Liver (tissue), 9 donors: ENCODE measurements around the gene EFNA3. TPM values are rescaled to one million over a fixed set of nuclear protein-coding genes. Genes with fewer than 3 reads are reported as not detected.

Experiments used
- DNase-seq: peaks from one replicate; pipeline ENCODE4 v3.0.0-alpha.2; 2017; ENCODE audit warnings: low spot score
- H3K27ac ChIP-seq, 2 donors: one replicate each; pipeline ENCODE4 v1.7.0; 2013; ENCODE audit warnings: inconsistent platforms in 2 of 2, low read length in 2 of 2, control low read depth in 1 of 2, low read depth in 1 of 2, mild to moderate bottlenecking in 1 of 2
- H3K27me3 ChIP-seq, 4 donors: one replicate each; pipeline versions ENCODE4 v1.6.1 to v1.7.0; 2013; ENCODE audit warnings: low read length in 3 of 4, inconsistent platforms in 1 of 4, mild to moderate bottlenecking in 1 of 4, moderate library complexity in 1 of 4; ENCODE audit not compliant: control insufficient read depth in 4 of 4, insufficient read depth in 4 of 4
- H3K36me3 ChIP-seq, 4 donors: one replicate each; pipeline versions ENCODE4 v1.6.1 to v1.7.0; 2013; ENCODE audit warnings: low read length in 3 of 4, mild to moderate bottlenecking in 3 of 4, low read depth in 1 of 4, moderate library complexity in 1 of 4; ENCODE audit not compliant: control insufficient read depth in 4 of 4, insufficient read depth in 3 of 4
- H3K4me1 ChIP-seq, 4 donors: one replicate each; pipeline versions ENCODE4 v1.6.1 to v1.7.0; 2013; ENCODE audit warnings: low read length in 3 of 4, mild to moderate bottlenecking in 3 of 4, moderate library complexity in 1 of 4; ENCODE audit not compliant: control insufficient read depth in 4 of 4, insufficient read depth in 4 of 4
- H3K4me3 ChIP-seq, 3 donors: one replicate each; pipeline versions ENCODE4 v1.6.1 to v1.7.0; 2013; ENCODE audit warnings: low read length in 3 of 3, control low read depth in 1 of 3, low read depth in 1 of 3, mild to moderate bottlenecking in 1 of 3
- H3K9ac ChIP-seq, 2 donors: one replicate each; pipeline ENCODE4 v1.7.0; 2013; ENCODE audit warnings: low read length in 2 of 2, mild to moderate bottlenecking in 2 of 2, moderate library complexity in 2 of 2, control low read depth in 1 of 2, low read depth in 1 of 2
- H3K9me3 ChIP-seq, 4 donors: one replicate each; pipeline versions ENCODE4 v1.6.1 to v1.7.0; 2013; ENCODE audit warnings: low read length in 3 of 4; ENCODE audit not compliant: control insufficient read depth in 4 of 4
- ATF3 ChIP-seq: IDR thresholded peaks from 2 replicates; pipeline ENCODE4 v1.6.1; 2016; ENCODE audit warnings: antibody characterized with exemption
- CTCF ChIP-seq: fragments of 150-350 bp; IDR thresholded peaks from 2 replicates; pipeline ENCODE4 v1.5.1; 2017; ENCODE audit warnings: improper control_type of control experiment, low read depth, low read length; ENCODE audit not compliant: missing input control
- FOXA1 ChIP-seq: IDR thresholded peaks from 2 replicates; pipeline ENCODE4 v1.6.1; 2016; ENCODE audit warnings: antibody characterized with exemption
- FOXA2 ChIP-seq: IDR thresholded peaks from 2 replicates; pipeline ENCODE4 v1.6.1; 2016; ENCODE audit warnings: antibody characterized with exemption
- HNF4A ChIP-seq, 2 donors: conservative IDR thresholded peaks; 2 replicates each; pipeline ENCODE4 v1.6.1; 2016; ENCODE audit warnings: antibody characterized with exemption in 2 of 2, mild to moderate bottlenecking in 2 of 2
- HNF4G ChIP-seq: IDR thresholded peaks from 2 replicates; pipeline ENCODE4 v1.6.1; 2016; ENCODE audit warnings: antibody characterized with exemption
- JUND ChIP-seq, 2 donors: IDR thresholded peaks; 2 replicates each; pipeline ENCODE4 v1.6.1; 2016; ENCODE audit warnings: antibody characterized with exemption in 2 of 2
- NR2F2 ChIP-seq: IDR thresholded peaks from 2 replicates; pipeline ENCODE4 v1.6.1; 2016; ENCODE audit warnings: antibody characterized with exemption
- REST ChIP-seq: IDR thresholded peaks from 2 replicates; pipeline ENCODE4 v1.6.1; 2016; ENCODE audit warnings: antibody characterized with exemption, mild to moderate bottlenecking
- RXRA ChIP-seq, 2 donors: IDR thresholded peaks; 2 replicates each; pipeline ENCODE4 v1.6.1; 2017 to 2018; ENCODE audit warnings: antibody characterized with exemption in 2 of 2, mild to moderate bottlenecking in 1 of 2
- ZBTB33 ChIP-seq: IDR thresholded peaks from 2 replicates; pipeline ENCODE4 v1.6.1; 2016; ENCODE audit warnings: antibody characterized with exemption
- WGBS: extraction: QIAGEN DNeasy Blood & Tissue Kit; methylation state at CpG from one replicate; pipeline ENCODE4 v1.1.7; 2013; 5-methylcytosine and 5-hydroxymethylcytosine counted together
- polyA plus RNA-seq, 2 donors: library from polyadenylated mRNA; stranded (reverse) in 1 of 2; unstranded in 1 of 2; fragments of 200-250 nt in 1 of 2; fragments of >200 nt in 1 of 2; fragmentation: Nextera tagmentation in 1 of 2; extraction: Ambion mirVana in 1 of 2; gene quantifications; one replicate each; pipeline versions ENCODE4 v1.2.1 to v1.2.3, GENCODE V29; 2013 to 2015
- total RNA-seq, 2 donors: library from RNA; depleted of rRNA; stranded (reverse); fragments of >200 nt; gene quantifications; one replicate each; pipeline ENCODE4 v1.2.3, GENCODE V29; 2014
- donor health status: healthy.
- donor health status: healthy.
- donor health status: healthy.
- donor health status: healthy.
- donor health status: healthy.

The EFNA3 gene
- total and polyA plus RNA-seq, 4 donors = 0.47 to 3.7 (median 1.1) TPM

GRCh38 chr1:155120253-155120652 is 41.6 kb downstream of the EFNA3 start:
- WGBS = 87% methylated on average over 6 of the region's 6 CpGs
- H3K9ac ChIP-seq = no peak overlapping the region
- no peaks in the 10 kb centered on the region for H3K27me3 ChIP-seq
- peaks cover 2 to 16% (median 6%) of the 10 kb centered on the region in 4 donors for H3K4me1 ChIP-seq
- H3K36me3 ChIP-seq = no peaks in the 10 kb centered on the region
- TF ChIP-seq ZBTB33 = no peak
- no peak for TF ChIP-seq REST
- TF ChIP-seq JUND (IDR thresholded peaks at IDR 0.05) = no peak
- no peak for TF ChIP-seq NR2F2
- no peak for TF ChIP-seq FOXA1
- TF ChIP-seq CTCF = no peak
- DNase-seq = no peak
- no peak overlapping the region for H3K27ac ChIP-seq
- H3K9me3 ChIP-seq = no peaks in the 10 kb centered on the region
- no peak overlapping the region for H3K4me3 ChIP-seq

DNA sequence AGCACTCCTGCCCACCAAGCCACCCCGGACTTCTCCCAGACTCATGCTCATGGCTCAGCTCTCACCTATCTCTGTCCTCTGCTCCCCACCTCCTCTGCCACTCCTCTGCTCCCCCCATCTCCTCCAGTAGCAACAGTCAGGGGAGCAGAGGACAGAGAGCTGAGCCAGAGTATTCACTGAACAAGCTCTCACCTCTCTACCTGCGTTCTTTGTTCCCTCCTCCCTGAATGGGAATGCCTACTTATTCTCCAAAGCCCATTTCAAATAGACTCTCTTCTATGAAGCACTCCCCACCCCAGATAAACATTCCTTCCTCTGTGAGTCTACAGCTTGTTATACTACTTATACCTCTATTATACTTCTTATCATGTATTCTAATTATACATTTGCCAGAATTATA is 42.6 kb downstream of the EFNA3 start:
- H3K36me3 ChIP-seq = no peaks in the 10 kb centered on the region
- WGBS = 87% methylated on average over 2 of the region's 2 CpGs
- DNase-seq = no peak
- H3K4me3 ChIP-seq = no peak overlapping the region
- H3K27ac ChIP-seq = no peak overlapping the region
- peaks cover 3 to 20% (median 9%) of the 10 kb centered on the region in 4 donors for H3K4me1 ChIP-seq
- H3K9me3 ChIP-seq = no peaks in the 10 kb centered on the region
- H3K27me3 ChIP-seq = no peaks in the 10 kb centered on the region
- no peak for TF ChIP-seq HNF4G
- no peak for TF ChIP-seq NR2F2
- TF ChIP-seq RXRA (IDR thresholded peaks at IDR 0.05) = no peak
- TF ChIP-seq ZBTB33 = no peak
- no peak for TF ChIP-seq ATF3
- no peak for TF ChIP-seq JUND (IDR thresholded peaks at IDR 0.05)
- no peak for TF ChIP-seq FOXA2
- no peak for TF ChIP-seq HNF4A (conservative IDR thresholded peaks at IDR 0.05)
- no peak overlapping the region for H3K9ac ChIP-seq
